IPS-18c (cell line): ENCODE results near the gene HCN2.
"Not testable (repeated sequence)": the region's sequence is repeated elsewhere in the genome, so short reads cannot be mapped to it uniquely, and the experiment has no call there.

Source experiments
- H3K4me3 ChIP-seq: 2 replicates; pipeline ENCODE4 v1.7.0; 2013; ENCODE audit warnings: low read depth, mild to moderate bottlenecking, low read length, moderate library complexity; ENCODE audit not compliant: insufficient read depth
- H3K9me3 ChIP-seq: one replicate; pipeline ENCODE4 v1.6.1; 2013; ENCODE audit warnings: mild to moderate bottlenecking, low read length, moderate library complexity; ENCODE audit not compliant: control insufficient read depth, insufficient read depth

HCN2 gene

DNA sequence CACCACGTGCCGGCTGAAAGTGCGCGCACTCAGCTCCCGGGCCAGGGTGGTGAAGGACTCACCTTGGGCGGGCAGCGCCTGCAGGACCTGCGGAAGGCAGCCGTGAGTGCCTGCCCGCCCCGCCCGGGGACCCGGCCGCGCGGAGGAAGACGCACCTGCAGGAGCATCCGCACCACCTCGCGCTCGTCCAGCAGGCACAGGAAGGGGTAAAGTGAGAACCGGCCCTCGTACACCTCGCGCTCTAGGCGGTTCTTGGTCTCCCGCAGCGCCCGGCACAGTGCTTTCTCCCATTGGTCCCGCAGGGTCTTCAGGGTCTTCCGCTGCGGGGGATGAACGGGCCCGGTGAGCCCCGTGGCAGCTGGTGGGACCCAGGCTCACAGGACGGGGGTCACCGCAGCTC is 33.0 kb downstream of the HCN2 start:
- Histone ChIP-seq H3K9me3 (no peaks in the 10 kb centered on the region), H3K4me3 (no peak overlapping the region)

DNA sequence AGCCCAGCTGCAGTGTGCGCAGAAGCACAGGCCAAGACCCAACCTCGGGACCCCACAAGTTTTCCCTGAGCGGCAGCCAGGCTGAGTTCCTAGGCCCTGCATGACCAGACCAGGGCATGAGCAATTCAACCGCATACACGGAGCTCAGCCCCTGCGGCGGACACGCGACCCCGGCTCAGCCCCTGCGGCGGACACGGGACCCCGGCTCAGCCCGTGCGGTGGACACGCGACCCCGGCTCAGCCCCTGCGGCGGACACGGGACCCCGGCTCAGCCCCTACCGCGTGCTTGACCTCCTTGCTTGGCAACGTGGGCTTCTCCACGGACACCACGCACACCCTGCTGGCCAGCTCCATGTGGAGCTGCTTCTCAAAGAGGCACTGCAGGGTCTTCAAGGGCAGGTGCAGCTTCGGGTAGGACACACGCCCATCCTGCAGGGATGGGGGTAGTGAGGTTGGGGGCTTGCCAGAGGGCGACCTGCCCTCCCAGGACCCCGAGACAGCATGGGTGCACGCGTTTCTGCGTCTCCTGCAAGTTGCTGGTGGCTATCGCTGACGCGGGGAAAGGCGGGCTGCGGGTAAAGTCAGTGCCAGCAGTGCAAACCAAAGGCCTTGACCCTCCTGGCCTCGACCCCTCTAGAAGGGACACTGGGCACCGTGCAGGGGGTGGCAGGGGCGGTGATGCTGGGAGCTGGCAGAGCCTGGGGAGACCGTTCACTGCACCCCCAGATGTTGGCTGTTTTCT is 33.7 kb downstream of the HCN2 start:
- H3K4me3 ChIP-seq = no peak overlapping the region
- H3K9me3 ChIP-seq = no peaks in the 10 kb centered on the region

DNA sequence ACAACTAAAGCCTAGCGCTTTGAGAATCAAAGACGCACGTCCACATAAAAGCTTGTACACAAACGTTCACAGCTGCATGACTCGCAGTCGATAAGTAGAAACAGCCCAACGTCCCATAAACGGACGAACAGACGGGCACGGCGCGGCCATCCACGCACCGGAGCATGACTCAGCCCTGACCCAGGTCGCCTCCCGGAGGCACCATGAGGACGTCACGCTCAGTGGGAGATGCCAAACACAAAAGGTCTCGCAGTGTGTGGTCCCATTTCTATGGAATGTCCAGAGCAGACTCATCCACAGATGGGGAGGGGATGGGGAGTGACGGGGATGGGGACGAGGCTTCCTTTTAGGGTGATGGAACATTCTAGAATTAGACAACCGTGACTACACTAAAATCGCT is 34.3 kb downstream of the HCN2 start:
- Histone ChIP-seq H3K9me3 (no peaks in the 10 kb centered on the region), H3K4me3 (no peak overlapping the region)

DNA sequence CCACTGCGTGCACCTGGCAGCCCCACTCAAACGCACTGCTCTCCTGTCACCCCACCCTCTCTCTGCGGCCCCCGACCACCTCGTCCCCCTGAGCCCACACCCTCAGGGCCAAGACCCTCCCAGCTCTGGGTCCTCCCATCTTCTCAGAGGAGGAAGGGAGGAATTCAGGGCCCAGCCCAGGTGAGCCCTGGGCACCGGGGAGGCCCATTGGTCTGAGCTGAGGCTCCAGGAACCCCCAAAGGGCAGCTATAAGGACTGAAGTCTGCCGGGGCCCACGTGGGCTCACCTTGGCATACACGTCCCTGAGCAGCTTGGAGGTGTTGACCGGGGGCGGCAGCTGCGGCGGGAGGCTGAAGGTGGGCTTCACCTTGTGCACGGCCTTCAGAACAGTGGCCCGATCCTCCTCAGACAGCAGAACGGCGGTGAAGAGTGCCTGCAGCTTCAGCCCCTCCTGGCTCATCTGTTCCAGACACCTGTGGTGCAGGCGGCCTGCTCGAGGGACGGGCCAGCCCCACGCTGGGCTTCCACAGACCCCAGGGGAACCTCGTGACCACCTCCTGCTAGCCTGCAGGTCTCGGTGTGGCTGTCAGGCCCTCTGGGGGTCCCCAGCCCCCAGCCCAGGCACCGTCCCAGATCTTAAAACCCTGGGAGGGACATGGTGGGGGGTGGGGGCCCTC is 34.9 kb downstream of the HCN2 start:
- Histone ChIP-seq H3K4me3 (no peak overlapping the region), H3K9me3 (no peaks in the 10 kb centered on the region)

- no peak overlapping the region for H3K4me3 ChIP-seq
- no peaks in the 10 kb centered on the region for H3K9me3 ChIP-seq
Observed at GRCh38 chr19:625257-625656, 35.6 kb downstream of the HCN2 start.

DNA sequence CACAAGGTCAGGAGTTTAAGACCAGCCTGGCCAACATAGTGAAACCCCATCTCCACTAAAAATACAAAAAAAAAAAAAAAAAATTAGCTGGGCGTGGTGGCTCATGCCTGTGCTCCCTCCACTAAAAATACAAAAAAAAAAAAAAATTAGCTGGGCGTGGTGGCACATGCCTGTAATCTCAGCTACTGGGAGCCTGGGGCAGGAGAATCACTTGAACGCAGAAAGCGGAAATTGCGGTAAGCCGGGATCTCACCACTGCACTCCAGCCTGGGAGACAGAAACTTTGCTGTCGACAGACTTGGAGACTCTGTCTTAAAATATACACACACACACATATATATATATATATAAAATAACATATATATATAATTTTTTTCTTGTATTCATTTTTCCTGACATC is 36.9 kb downstream of the HCN2 start:
- not testable (repeated sequence) for H3K4me3 ChIP-seq, H3K9me3 ChIP-seq

GRCh38 chr19:628168-628567 is 38.5 kb downstream of the HCN2 start:
- H3K9me3 ChIP-seq = no peaks in the 10 kb centered on the region
- no peak overlapping the region for H3K4me3 ChIP-seq

DNA sequence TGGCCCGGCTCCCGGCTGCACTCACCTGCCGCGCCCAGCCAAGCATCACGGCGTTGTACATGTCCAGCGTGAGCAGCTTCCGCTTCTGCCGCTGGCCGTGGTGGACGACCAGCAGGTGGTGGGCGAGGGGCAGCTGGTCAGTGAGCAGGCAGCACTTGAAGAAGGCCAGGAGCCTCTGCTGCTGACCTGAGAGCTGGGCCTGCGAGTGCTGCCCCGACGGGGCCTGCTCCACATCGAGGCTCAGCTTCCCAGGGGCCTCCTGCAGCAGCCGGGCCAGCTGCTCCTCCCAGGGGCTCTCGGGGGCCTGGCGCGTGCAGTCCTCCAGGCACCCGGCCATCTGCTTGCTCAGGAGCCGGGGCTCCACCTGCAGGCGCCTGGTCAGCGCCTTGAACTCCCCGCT is 39.8 kb downstream of the HCN2 start:
- not testable (repeated sequence) for H3K4me3 ChIP-seq, H3K9me3 ChIP-seq

GRCh38 chr19:629961-630714 is 40.5 kb downstream of the HCN2 start:
- Histone ChIP-seq H3K9me3 (no peaks in the 10 kb centered on the region), H3K4me3 (no peak overlapping the region)

GRCh38 chr19:632579-633067 is 42.9 kb downstream of the HCN2 start:
- peak overlapping the region; percentile 100 for H3K4me3 ChIP-seq
- no peaks in the 10 kb centered on the region for H3K9me3 ChIP-seq

GRCh38 chr19:633068-633785 is 43.5 kb downstream of the HCN2 start, which contains the start of gene POLRMT:
Gene POLRMT, minus strand, starts transcription at chr19:633537. Its CDS starts 25 bp downstream, at chr19:633512.
- peak within 1 kb of the TSS; percentile 100 for H3K4me3 ChIP-seq
- H3K9me3 ChIP-seq = no peaks in the 10 kb centered on the region

- Histone ChIP-seq H3K9me3 (no peaks in the 10 kb centered on the region), H3K4me3 (peak overlapping the region; percentile 80)
Observed at GRCh38 chr19:633786-634639, 44.3 kb downstream of the HCN2 start.

DNA sequence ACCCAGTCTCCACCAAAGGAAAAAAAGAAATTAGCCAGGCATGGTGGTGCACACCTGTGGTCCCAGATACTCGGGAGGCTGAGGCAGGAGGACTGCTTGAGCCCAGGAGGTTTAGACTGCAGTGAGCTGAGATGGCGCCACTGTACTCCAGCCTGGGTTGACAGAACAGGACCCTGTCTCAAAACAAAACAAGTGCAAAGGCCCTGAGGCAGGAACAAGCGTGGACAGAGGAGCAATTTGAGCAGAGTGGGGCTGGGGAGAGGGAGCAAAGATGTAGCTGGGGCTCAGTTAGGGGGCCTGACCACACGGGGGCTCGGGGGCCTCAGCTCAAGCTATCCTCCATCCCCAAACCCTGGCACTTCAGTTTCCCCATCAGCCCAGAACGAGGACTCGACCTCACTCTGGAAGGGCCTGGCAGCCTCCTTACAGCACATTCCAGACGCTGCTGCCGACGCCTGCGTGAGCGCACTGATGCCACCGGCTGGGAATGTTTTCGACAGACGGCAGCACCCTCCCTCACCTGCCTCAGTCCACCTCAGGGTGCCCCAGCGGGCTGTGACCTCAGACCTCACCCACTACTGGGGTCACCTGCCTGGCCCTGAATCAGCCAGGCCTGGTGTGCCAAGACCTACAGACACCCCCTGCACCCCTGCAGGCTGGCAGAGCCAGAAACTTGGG is 45.4 kb downstream of the HCN2 start:
- Histone ChIP-seq H3K4me3 (no peak overlapping the region), H3K9me3 (no peaks in the 10 kb centered on the region)

DNA sequence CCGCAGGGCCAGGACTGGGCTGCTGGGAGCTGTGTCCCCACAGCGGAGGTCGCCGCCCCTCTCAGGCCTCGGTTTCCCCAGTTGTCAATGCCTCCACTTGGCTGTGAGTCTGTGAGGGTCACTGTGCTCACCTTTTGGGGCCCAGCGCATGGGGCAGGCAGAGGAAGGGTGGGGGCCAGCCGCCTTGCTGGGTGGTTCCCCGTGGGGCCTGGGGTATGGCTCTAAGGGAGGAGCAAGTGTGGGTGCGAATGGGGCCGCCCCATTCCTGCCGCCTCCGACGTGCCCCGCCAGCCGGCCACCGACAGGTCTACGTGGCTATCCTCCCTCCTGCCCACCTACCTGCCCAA is 49.2 kb downstream of the HCN2 start:
- Histone ChIP-seq H3K4me3 (peak overlapping the region; percentile 49; the same call in 1 of the 2 replicates), H3K9me3 (no peaks in the 10 kb centered on the region)

DNA sequence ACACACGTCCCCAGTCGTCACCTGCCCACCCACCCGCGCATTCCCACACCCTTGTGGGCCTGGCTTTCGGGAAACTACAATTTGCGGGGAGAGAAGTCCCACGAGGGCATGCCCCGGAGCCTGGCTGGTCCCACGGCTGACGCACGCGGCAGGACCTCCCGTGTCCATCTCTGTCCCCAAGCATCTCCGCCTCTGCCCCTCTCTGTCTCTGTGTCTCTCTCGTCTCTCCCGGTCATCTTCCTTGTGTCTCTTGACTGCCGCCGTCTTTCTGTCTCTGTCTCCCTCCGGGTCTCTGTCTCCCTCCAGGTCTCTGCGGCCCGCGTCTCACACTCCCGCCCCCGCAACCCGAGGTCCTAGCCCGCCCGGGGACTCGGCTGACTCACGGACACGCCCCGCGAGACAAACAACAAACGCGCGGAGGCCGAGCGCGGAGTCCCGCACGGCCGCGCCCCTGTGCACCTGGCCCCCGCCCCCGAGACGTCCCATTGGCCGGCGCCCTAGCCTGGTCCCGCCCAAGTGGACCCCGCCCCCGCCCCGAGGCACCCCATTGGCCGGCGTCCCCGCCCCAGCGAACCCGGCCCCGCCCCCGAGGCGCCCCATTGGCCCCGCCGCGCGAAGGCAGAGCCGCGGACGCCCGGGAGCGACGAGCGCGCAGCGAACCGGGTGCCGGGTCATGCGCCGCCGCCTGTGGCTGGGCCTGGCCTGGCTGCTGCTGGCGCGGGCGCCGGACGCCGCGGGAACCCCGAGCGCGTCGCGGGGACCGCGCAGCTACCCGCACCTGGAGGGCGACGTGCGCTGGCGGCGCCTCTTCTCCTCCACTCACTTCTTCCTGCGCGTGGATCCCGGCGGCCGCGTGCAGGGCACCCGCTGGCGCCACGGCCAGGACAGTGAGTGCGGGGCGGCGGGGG is 49.8 kb downstream of the HCN2 start, which contains the start of gene FGF22:
TSS of gene FGF22 (plus strand) at position 627 of the 908 bp plus-strand sequence. CDS start at position 674, 47 bp downstream.
- H3K4me3 ChIP-seq = peak within 1 kb of the TSS; percentile 49
- no peaks in the 10 kb centered on the region for H3K9me3 ChIP-seq
